Ascending aorta (tissue), 2 donors: ENCODE measurements around the gene CTBP1. TPM values are rescaled to one million over a fixed set of nuclear protein-coding genes. Genes with fewer than 3 reads are reported as not detected.

Experiments
- DNase-seq, 2 donors: peaks; one replicate each; pipeline ENCODE4 v3.0.0-alpha.2; 2019; ENCODE audit warnings: low spot score in 2 of 2
- H3K27ac ChIP-seq, 2 donors: fragments of 200-600 bp; sonication (generic); one replicate each; pipeline ENCODE4 v1.5.1; 2016 to 2017; ENCODE audit warnings: mild to moderate bottlenecking in 1 of 2
- H3K27me3 ChIP-seq: fragments of 200-600 bp; sonication (generic); one replicate; pipeline ENCODE4 v1.5.1; 2017
- H3K36me3 ChIP-seq, 2 donors: fragments of 200-600 bp; sonication (generic); one replicate each; pipeline ENCODE4 v1.5.1; 2016
- H3K4me1 ChIP-seq, 2 donors: fragments of 200-600 bp; sonication (generic); one replicate each; pipeline ENCODE4 v1.5.1; 2016 to 2017; ENCODE audit warnings: mild to moderate bottlenecking in 1 of 2
- H3K4me3 ChIP-seq, 2 donors: fragments of 200-600 bp; sonication (generic); one replicate each; pipeline ENCODE4 v1.5.1; 2016 to 2017; ENCODE audit warnings: mild to moderate bottlenecking in 1 of 2
- H3K9me3 ChIP-seq, 2 donors: fragments of 200-600 bp; sonication (generic); one replicate each; pipeline ENCODE4 v1.5.1; 2016
- CTCF ChIP-seq, 3 experiments: fragments of 200-600 bp in 2 of 3; fragments of 450-650 bp in 1 of 3; sonication (generic) in 2 of 3; IDR thresholded peaks; one replicate each; pipeline ENCODE4 v1.5.1; 2016 to 2019; ENCODE audit warnings: antibody characterized with exemption in 3 of 3, mild to moderate bottlenecking in 1 of 3, moderate library complexity in 1 of 3
- intact Hi-C: fragments of 100-400 bp; cut with DNase I; formaldehyde crosslinking; loops from one replicate; pipeline ENCODE4 v1.15.1; 2023
- total RNA-seq: library from RNA; depleted of rRNA; stranded (reverse); fragments of >200 nt; gene quantifications from one replicate; pipeline ENCODE4 v1.1.0, GENCODE V29; 2016

CTBP1 gene
- total RNA-seq, 1 donor from 2014 or later: 273 TPM

GRCh38 chr4:1200425-1201035 is 48.4 kb downstream of the CTBP1 start:
- peak in 1 of 2 donors; percentile 65 for DNase-seq
- peak overlapping the region in 1 of 2 donors; percentile 1 for H3K4me3 ChIP-seq

GRCh38 chr4:1199556-1200331 is 49.2 kb downstream of the CTBP1 start:
- Histone ChIP-seq H3K4me3 (no peak overlapping the region), H3K27ac (no peak overlapping the region), H3K36me3 (no peaks in the 10 kb centered on the region), H3K4me1 (peaks cover 5 to 10% of the 10 kb centered on the region in 2 donors), H3K27me3 (no peaks in the 10 kb centered on the region), H3K9me3 (no peaks in the 10 kb centered on the region)
- DNase-seq: no peak
- intact Hi-C loops: no loop called here
- no peak for TF ChIP-seq CTCF (IDR thresholded peaks at IDR 0.05)

More at GRCh38 chr4:1200425-1201035, 48.4 kb downstream of the CTBP1 start:
- no peaks in the 10 kb centered on the region for H3K27me3 ChIP-seq
- H3K36me3 ChIP-seq: no peaks in the 10 kb centered on the region
- peaks cover 5 to 10% of the 10 kb centered on the region in 2 donors for H3K4me1 ChIP-seq
- no peak for TF ChIP-seq CTCF (IDR thresholded peaks at IDR 0.05)
- intact Hi-C loops: no loop called here
- H3K9me3 ChIP-seq: no peaks in the 10 kb centered on the region
- H3K27ac ChIP-seq: peak overlapping the region in 1 of 2 donors; percentile 4

GRCh38 chr4:1198098-1198844 is 50.7 kb downstream of the CTBP1 start:
- no peak overlapping the region for H3K4me3 ChIP-seq
- TF ChIP-seq CTCF (IDR thresholded peaks at IDR 0.05): no peak
- H3K4me1 ChIP-seq: peaks cover 10 to 19% of the 10 kb centered on the region in 2 donors
- no peaks in the 10 kb centered on the region for H3K36me3 ChIP-seq
- intact Hi-C loops: no loop called here
- H3K27me3 ChIP-seq: no peaks in the 10 kb centered on the region
- no peaks in the 10 kb centered on the region for H3K9me3 ChIP-seq
- peak in 1 of 2 donors; percentile 60 for DNase-seq
- H3K27ac ChIP-seq: no peak overlapping the region

GRCh38 chr4:1196421-1197183 is 52.3 kb downstream of the CTBP1 start:
- Histone ChIP-seq H3K4me1 (peaks cover 22 to 33% of the 10 kb centered on the region in 2 donors), H3K27me3 (no peaks in the 10 kb centered on the region), H3K36me3 (no peaks in the 10 kb centered on the region), H3K9me3 (no peaks in the 10 kb centered on the region), H3K4me3 (no peak overlapping the region), H3K27ac (no peak overlapping the region)
- no peak for TF ChIP-seq CTCF (IDR thresholded peaks at IDR 0.05)
- intact Hi-C loops: no loop called here
- peak in 1 of 2 donors; percentile 37 for DNase-seq

- H3K4me3 ChIP-seq: no peak overlapping the region
- no peaks in the 10 kb centered on the region for H3K9me3 ChIP-seq
- peaks cover 22 to 33% of the 10 kb centered on the region in 2 donors for H3K4me1 ChIP-seq
- H3K36me3 ChIP-seq: no peaks in the 10 kb centered on the region
- no peak overlapping the region for H3K27ac ChIP-seq
- peak in 1 of 2 donors; percentile 59 for DNase-seq
- TF ChIP-seq CTCF (IDR thresholded peaks at IDR 0.05): no peak
- H3K27me3 ChIP-seq: no peaks in the 10 kb centered on the region
- intact Hi-C loops: no loop called here
Observed at GRCh38 chr4:1195891-1196401, 53.0 kb downstream of the CTBP1 start.
